HCT116 (cell line): ENCODE measurements around the gene CCT8. TPM values are rescaled to one million over a fixed set of nuclear protein-coding genes. Genes with fewer than 3 reads are reported as not detected.

ENCODE experiments used
- ATAC-seq: fragments of 200-7000 bp; cut with Tn5 transposase; 2 replicates; pipeline ENCODE4 v1.9.1; 2020; ENCODE audit warnings: mild to moderate bottlenecking, moderate library complexity
- BruUV-seq: library from RNA; stranded (reverse); fragments of 400-500 nt; replicated peaks from 2 replicates; lab custom pipeline; 2021; lab: Mats Ljungman, UMichigan
- CTCF ChIA-PET: fragments of 300-600 bp; sonication (Branson Sonifier 250); formaldehyde crosslinking; loops from one replicate; lab custom pipeline; 2021; ENCODE audit warnings: antibody characterized with exemption; lab: Charles Lee
- POLR2A ChIA-PET: fragments of 300-600, 350-600 bp; sonication (Branson Sonifier 250); formaldehyde crosslinking; loops from one replicate; lab custom pipeline; 2021; ENCODE audit warnings: antibody characterized with exemption; lab: Charles Lee
- RAD21 ChIA-PET, 2 experiments: fragments of 300-600 bp; sonication (Branson Sonifier 250); formaldehyde crosslinking; loops; one replicate each; lab custom pipeline; 2023; ENCODE audit warnings: low total read pairs in 2 of 2; ENCODE audit not compliant: uncharacterized antibody in 2 of 2, unreplicated experiment in 2 of 2, low non-redundant PET in 1 of 2; lab: Charles Lee
- DNase-seq: peaks from one replicate; pipeline ENCODE4 v3.0.0-alpha.2; 2010; ENCODE audit warnings: low read depth, low spot score
- H2AFZ ChIP-seq: fragments of 200-600 bp; shearing (Covaris generic), sonication (generic); 2 replicates; pipeline ENCODE4 v1.6.1; 2017; ENCODE audit warnings: low read depth, mixed run types, mixed read lengths, antibody characterized with exemption, low read length; ENCODE audit not compliant: poor library complexity, severe bottlenecking
- H3K27ac ChIP-seq: 2 replicates; pipeline ENCODE4 v1.5.1; 2012; ENCODE audit warnings: low read depth, low read length
- H3K27me3 ChIP-seq: fragments of 200-600 bp; sonication (generic); 2 replicates; pipeline ENCODE4 v1.6.1; 2016; ENCODE audit warnings: mixed run types, low read length, mixed read lengths; ENCODE audit not compliant: insufficient read depth
- H3K36me3 ChIP-seq, 2 experiments: fragments of 200-500 bp in 1 of 2; fragments of 200-600 bp in 1 of 2; sonication (Bioruptor generic) in 1 of 2; sonication (generic) in 1 of 2; 2 replicates each; pipeline versions ENCODE4 v1.5.1 to v1.6.1; 2014 to 2016; ENCODE audit warnings: low read length in 2 of 2, inconsistent platforms in 1 of 2, mixed read lengths in 1 of 2, mixed run types in 1 of 2; ENCODE audit not compliant: insufficient read depth in 2 of 2, control insufficient read depth in 1 of 2
- H3K4me1 ChIP-seq, 2 experiments: fragments of 200-600 bp in 1 of 2; sonication (generic) in 1 of 2; 2 replicates each; pipeline versions ENCODE4 v1.5.1 to v1.6.1; 2012 to 2017; ENCODE audit warnings: low read length in 2 of 2, inconsistent platforms in 1 of 2, mild to moderate bottlenecking in 1 of 2, mixed read lengths in 1 of 2, mixed run types in 1 of 2, moderate library complexity in 1 of 2; ENCODE audit not compliant: insufficient read depth in 2 of 2, control insufficient read depth in 1 of 2
- H3K4me2 ChIP-seq: fragments of 200-600 bp; sonication (generic); 2 replicates; pipeline ENCODE4 v1.6.1; 2017; ENCODE audit warnings: mixed run types, low read length, mixed read lengths
- H3K4me3 ChIP-seq, 2 experiments: fragments of 200-600 bp in 1 of 2; sonication (generic) in 1 of 2; replicated peaks in 1 of 2; 2 replicates each; pipeline ENCODE4 v1.5.1; 2011 to 2016; ENCODE audit warnings: low read length in 2 of 2, control low read depth in 1 of 2, low read depth in 1 of 2, mild to moderate bottlenecking in 1 of 2, mixed read lengths in 1 of 2, mixed run types in 1 of 2
- H3K79me2 ChIP-seq: fragments of 200-600 bp; sonication (generic); 2 replicates; pipeline ENCODE4 v1.6.1; 2017; ENCODE audit warnings: mild to moderate bottlenecking, mixed run types, low read length, moderate library complexity, mixed read lengths; ENCODE audit not compliant: insufficient read depth
- H3K9ac ChIP-seq: fragments of 200-600 bp; sonication (generic); 2 replicates; pipeline ENCODE4 v1.6.1; 2016; ENCODE audit warnings: low read length, mixed read lengths
- H3K9me2 ChIP-seq: fragments of 200-600 bp; sonication (generic), shearing (Covaris generic); 2 replicates; pipeline ENCODE4 v1.6.1; 2017; ENCODE audit warnings: mixed run types, mild to moderate bottlenecking, moderate library complexity; ENCODE audit not compliant: insufficient read depth
- H3K9me3 ChIP-seq, 2 experiments: fragments of 200-500 bp in 1 of 2; fragments of 200-600 bp in 1 of 2; sonication (Bioruptor generic) in 1 of 2; sonication (generic) in 1 of 2; 2 replicates each; pipeline ENCODE4 v1.6.1; 2014 to 2017; ENCODE audit warnings: low read length in 2 of 2, mixed read lengths in 2 of 2, inconsistent platforms in 1 of 2, low read depth in 1 of 2, mild to moderate bottlenecking in 1 of 2, mixed run types in 1 of 2, moderate library complexity in 1 of 2; ENCODE audit not compliant: control insufficient read depth in 1 of 2, insufficient read depth in 1 of 2
- H4K20me1 ChIP-seq: fragments of 200-600 bp; sonication (generic), shearing (Covaris generic); 2 replicates; pipeline ENCODE4 v1.6.1; 2017; ENCODE audit warnings: mixed run types, mild to moderate bottlenecking, moderate library complexity; ENCODE audit not compliant: insufficient read depth
- CEBPB ChIP-seq: IDR thresholded peaks from 2 replicates; pipeline ENCODE4 v1.6.1; 2012; ENCODE audit warnings: low read depth
- CTCF ChIP-seq, 3 experiments: fragments of 200-600 bp in 1 of 3; sonication (generic) in 1 of 3; IDR thresholded peaks in 2 of 3; conservative IDR thresholded peaks in 1 of 3; 2 replicates each; pipeline ENCODE4 v1.5.1; 2012 to 2017; ENCODE audit warnings: low read depth in 2 of 3, low read length in 2 of 3, antibody characterized with exemption in 1 of 3, borderline replicate concordance in 1 of 3, control low read depth in 1 of 3, mild to moderate bottlenecking in 1 of 3, mixed read lengths in 1 of 3, mixed run types in 1 of 3, moderate library complexity in 1 of 3; ENCODE audit not compliant: insufficient read depth in 1 of 3
- EGR1 ChIP-seq: IDR thresholded peaks from 2 replicates; pipeline ENCODE4 v1.6.1; 2012; ENCODE audit warnings: low read depth
- ELF1 ChIP-seq: IDR thresholded peaks from 2 replicates; pipeline ENCODE4 v1.6.1; 2012; ENCODE audit warnings: low read depth, borderline replicate concordance
- EZH2 ChIP-seq: fragments of 200-600 bp; sonication (generic); IDR thresholded peaks from 2 replicates; pipeline ENCODE4 v1.6.1; 2017; ENCODE audit warnings: antibody characterized with exemption, mixed run types
- JUND ChIP-seq: IDR thresholded peaks from 2 replicates; pipeline ENCODE4 v1.6.1; 2012
- TCF7L2 ChIP-seq: IDR thresholded peaks from 2 replicates; pipeline ENCODE4 v1.7.0; 2011; ENCODE audit warnings: borderline replicate concordance, inconsistent platforms; ENCODE audit not compliant: insufficient read depth, insufficient read length; ENCODE audit errors: extremely low read depth
- YY1 ChIP-seq: IDR thresholded peaks from 2 replicates; pipeline ENCODE4 v1.6.1; 2011; ENCODE audit warnings: low read length, low read depth, moderate library complexity, mild to moderate bottlenecking; ENCODE audit not compliant: insufficient replicate concordance; ENCODE audit errors: extremely low read depth
- intact Hi-C: fragments of 100-400 bp; cut with micrococcal nuclease; formaldehyde crosslinking; loops from 2 replicates; pipeline ENCODE4 v1.10.0; 2022
- total RNA-seq: library from RNA; stranded (reverse); gene quantifications from one replicate; pipeline ENCODE4 v1.2.1, GENCODE V29; 2021; ENCODE audit not compliant: unreplicated experiment
- TF ChIP-seq, protein P1 (sequence below): IDR thresholded peaks from 2 replicates; pipeline ENCODE4 v1.6.1; 2012

CCT8 gene
- total RNA-seq, 1 experiment from 2014 or later, result 355 TPM

GRCh38 chr21:29007135-29007534 is 66.3 kb downstream of the CCT8 start:
- TF ChIP-seq TCF7L2, result no peak
- no peak for TF ChIP-seq CEBPB
- TF ChIP-seq CTCF (IDR thresholded peaks at IDR 0.05 in 2 of 3, conservative IDR thresholded peaks at IDR 0.05 in 1 of 3; ENCODE audit: borderline replicate concordance in 1 of 3, insufficient read depth in 1 of 3, low read depth in 2 of 3, low read length in 2 of 3), result no peak
- no peak for TF ChIP-seq ELF1
- TF ChIP-seq EZH2, result no peak
- TF ChIP-seq, protein P1, sequence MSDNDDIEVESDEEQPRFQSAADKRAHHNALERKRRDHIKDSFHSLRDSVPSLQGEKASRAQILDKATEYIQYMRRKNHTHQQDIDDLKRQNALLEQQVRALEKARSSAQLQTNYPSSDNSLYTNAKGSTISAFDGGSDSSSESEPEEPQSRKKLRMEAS, result no peak
- TF ChIP-seq JUND, result no peak
- TF ChIP-seq YY1, result no peak
- no peak for TF ChIP-seq EGR1
- Histone ChIP-seq H3K79me2 (no peaks in the 10 kb centered on the region), H3K4me2 (no peak overlapping the region), H3K9me3 (no peaks in the 10 kb centered on the region), H3K27ac (no peak overlapping the region), H2AFZ (no peak overlapping the region), H3K27me3 (no peaks in the 10 kb centered on the region), H3K4me3 (no peak overlapping the region), H4K20me1 (no peaks in the 10 kb centered on the region), H3K9ac (no peak overlapping the region), H3K4me1 (peaks cover 0 to 23% of the 10 kb centered on the region in 2 experiments; a peak in 2 of 4 replicates), H3K36me3 (peaks cover 4% of the 10 kb centered on the region in 2 experiments; a peak in 2 of 4 replicates), H3K9me2 (no peaks in the 10 kb centered on the region)
- no TSS peak for BruUV-seq
- POLR2A ChIA-PET, result no interaction called here
- no peak for DNase-seq
- intact Hi-C loops, result no loop called here
- RAD21 ChIA-PET, result no interaction called here
- no peak for ATAC-seq
- CTCF ChIA-PET, result no interaction called here

Other genes starting within 250 kb of the CCT8 start
- 8.7 TPM for gene LTN1, start 80.8 kb downstream of the CCT8 start, total RNA-seq
- gene RWDD2B, start 54.3 kb downstream of the CCT8 start, total RNA-seq, result 24.5 TPM
- 35.9 TPM for gene USP16, start 49.0 kb downstream of the CCT8 start, total RNA-seq
- 0.57 TPM for gene MAP3K7CL, start 57.0 kb upstream of the CCT8 start, total RNA-seq
- gene BACH1, start 225.3 kb upstream of the CCT8 start, total RNA-seq, result 28.4 TPM